Measurements from ENCODE around the gene DHRS13.

- TF ChIP-seq CTCF (IDR thresholded peaks at IDR 0.05) (no peak), POLR2A (IDR thresholded peaks at IDR 0.05) (no peak)
Measured at GRCh38 chr17:28901866-28902818, 737 bp downstream of the DHRS13 start.

All from testis (tissue), 2 donors.